ENCODE results near the gene LIPC. TPM values are rescaled to one million over a fixed set of nuclear protein-coding genes. Genes with fewer than 3 reads are reported as not detected.

LIPC gene
- total and polyA plus RNA-seq, 9 of the 15 experiments (the other 6 are each of a cell fraction or from before 2014, with no cell fraction given) = 0.07 to 0.41 (median 0.11) TPM; not detected in 2

DNA sequence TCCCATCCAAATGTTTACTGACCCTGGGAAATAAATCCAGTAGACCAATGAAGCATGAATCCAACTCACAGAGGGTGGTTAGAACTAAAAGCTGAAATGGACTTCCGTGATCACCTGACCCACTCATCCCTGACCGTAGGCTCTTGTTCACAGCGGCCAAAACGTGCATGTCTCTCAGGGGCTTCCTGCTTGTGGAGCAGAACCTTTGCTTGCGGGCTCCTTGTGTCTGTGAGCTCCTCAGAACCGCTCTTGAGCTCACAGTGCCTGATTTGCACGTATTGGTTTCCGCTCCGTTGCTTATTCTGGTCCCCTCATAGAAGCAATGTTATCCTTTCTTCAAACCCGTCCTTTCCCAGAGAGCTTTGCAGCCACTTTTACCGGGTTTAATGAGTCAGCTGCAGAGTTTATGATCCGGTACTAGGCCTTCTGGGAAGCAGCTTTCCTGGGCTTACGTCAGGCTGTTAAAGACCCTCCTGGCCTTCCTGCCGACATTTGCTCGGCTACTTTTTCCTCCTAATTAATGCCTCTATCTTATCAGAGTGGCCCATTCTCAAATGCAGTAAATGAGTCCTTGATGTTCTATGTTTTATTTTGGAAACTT lies 35.4 kb downstream of the LIPC start (continued):
- TF ChIP-seq, protein P1, sequence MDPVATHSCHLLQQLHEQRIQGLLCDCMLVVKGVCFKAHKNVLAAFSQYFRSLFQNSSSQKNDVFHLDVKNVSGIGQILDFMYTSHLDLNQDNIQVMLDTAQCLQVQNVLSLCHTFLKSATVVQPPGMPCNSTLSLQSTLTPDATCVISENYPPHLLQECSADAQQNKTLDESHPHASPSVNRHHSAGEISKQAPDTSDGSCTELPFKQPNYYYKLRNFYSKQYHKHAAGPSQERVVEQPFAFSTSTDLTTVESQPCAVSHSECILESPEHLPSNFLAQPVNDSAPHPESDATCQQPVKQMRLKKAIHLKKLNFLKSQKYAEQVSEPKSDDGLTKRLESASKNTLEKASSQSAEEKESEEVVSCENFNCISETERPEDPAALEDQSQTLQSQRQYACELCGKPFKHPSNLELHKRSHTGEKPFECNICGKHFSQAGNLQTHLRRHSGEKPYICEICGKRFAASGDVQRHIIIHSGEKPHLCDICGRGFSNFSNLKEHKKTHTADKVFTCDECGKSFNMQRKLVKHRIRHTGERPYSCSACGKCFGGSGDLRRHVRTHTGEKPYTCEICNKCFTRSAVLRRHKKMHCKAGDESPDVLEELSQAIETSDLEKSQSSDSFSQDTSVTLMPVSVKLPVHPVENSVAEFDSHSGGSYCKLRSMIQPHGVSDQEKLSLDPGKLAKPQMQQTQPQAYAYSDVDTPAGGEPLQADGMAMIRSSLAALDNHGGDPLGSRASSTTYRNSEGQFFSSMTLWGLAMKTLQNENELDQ (CRISPR knock-in tag; IDR thresholded peaks at IDR 0.05; ENCODE audit: borderline replicate concordance) = no peak
- TF ChIP-seq, protein P2, sequence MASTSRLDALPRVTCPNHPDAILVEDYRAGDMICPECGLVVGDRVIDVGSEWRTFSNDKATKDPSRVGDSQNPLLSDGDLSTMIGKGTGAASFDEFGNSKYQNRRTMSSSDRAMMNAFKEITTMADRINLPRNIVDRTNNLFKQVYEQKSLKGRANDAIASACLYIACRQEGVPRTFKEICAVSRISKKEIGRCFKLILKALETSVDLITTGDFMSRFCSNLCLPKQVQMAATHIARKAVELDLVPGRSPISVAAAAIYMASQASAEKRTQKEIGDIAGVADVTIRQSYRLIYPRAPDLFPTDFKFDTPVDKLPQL (IDR thresholded peaks at IDR 0.05; ENCODE audit: extremely low read depth, insufficient read length) = no peak
- no peak for TF ChIP-seq ELF2 (CRISPR knock-in tag; IDR thresholded peaks at IDR 0.05)

DNA sequence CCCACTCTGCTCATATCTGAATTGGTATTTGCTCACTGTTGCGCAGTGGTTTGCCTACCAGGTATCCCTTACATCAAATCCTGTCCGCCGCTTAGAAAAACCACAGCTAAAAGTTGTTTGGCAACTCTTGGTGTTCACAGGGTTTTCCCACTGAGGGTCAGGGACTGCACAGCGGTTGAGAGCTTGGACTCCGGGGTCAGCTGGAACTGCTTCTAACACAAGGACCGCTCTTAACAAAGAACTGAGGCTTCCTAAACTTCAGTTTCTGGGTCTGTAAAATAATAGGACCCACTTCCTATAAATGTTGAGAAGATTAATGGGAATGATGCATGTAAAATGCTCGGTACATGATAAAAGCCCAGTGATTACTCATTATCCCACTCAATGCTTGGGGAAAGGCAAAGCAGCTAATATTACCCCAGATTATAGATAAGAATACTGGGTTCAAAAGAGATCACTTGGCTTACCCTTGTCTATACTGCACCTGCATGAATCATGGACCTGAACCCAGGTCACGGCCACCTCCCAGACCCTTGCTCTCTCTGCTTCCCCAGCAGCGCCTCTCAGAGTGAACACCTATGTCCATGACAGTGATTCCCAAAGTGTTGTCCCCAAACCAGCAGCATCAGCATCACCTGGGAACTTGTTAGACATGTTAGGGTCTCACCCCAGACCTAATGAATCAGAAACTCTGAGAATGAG lies 36.1 kb downstream of the LIPC start:
- H3K27ac ChIP-seq (ENCODE audit: extremely low read depth, low read depth, low read length) = no peak overlapping the region
- CTCF ChIA-PET (ENCODE audit: low intra/inter-chr PET ratio) = no interaction called here
- H3K36me3 ChIP-seq (ENCODE audit: control insufficient read depth, insufficient read depth, low read length) = no peaks in the 10 kb centered on the region
- FAIRE-seq (peak; percentile 51), ATAC-seq (no peak), DNase-seq (ENCODE audit: extremely low read depth in 1 of 4, low spot score in 3 of 4) (no peak)
- WGBS (ENCODE audit: insufficient coverage, low coverage, missing lambda C conversion rate) = 86% methylated on average over 9 of the region's 9 CpGs
- no peak for TF ChIP-seq HNRNPUL1 (IDR thresholded peaks at IDR 0.05; ENCODE audit: low read length)
- H4K20me1 ChIP-seq (replicated peaks; ENCODE audit: control insufficient read depth, insufficient read depth, low read length) = no peaks in the 10 kb centered on the region
- no peak overlapping the region for H3K9ac ChIP-seq (ENCODE audit: insufficient read depth in 1 of 2, low read depth in 2 of 2, low read length in 2 of 2)
- H3K4me1 ChIP-seq (replicated peaks in 1 of 2; ENCODE audit: control insufficient read depth in 2 of 2, insufficient read depth in 2 of 2, low read length in 2 of 2) = peaks cover 2 to 12% of the 10 kb centered on the region in 2 experiments; a peak in 4 of 5 replicates
- no peaks in the 10 kb centered on the region for H3K9me1 ChIP-seq (ENCODE audit: control insufficient read depth, insufficient read depth, low read length)
- intact Hi-C loops (cut with micrococcal nuclease) = no loop called here
- no peak overlapping the region for H3K4me3 ChIP-seq
- peak overlapping the region; percentile 28; the same call in 1 of the 2 replicates for H3K4me2 ChIP-seq (ENCODE audit: insufficient read depth, low read length)
- POLR2A ChIA-PET = interaction anchor here (0.9 to 1.3 kb wide), 4 partner anchors 8 to 53 kb away, joined by 3 to 5 read pairs (median 4); no protein-coding TSS in a partner anchor
- no TSS peak for BruUV-seq (replicated peaks)
- no peaks in the 10 kb centered on the region for H3K79me2 ChIP-seq (ENCODE audit: control insufficient read depth, insufficient read depth, low read length)
- in situ Hi-C loops (cut with MboI) = no loop called here
- H3K27me3 ChIP-seq (ENCODE audit: control insufficient read depth in 2 of 2, insufficient read depth in 2 of 2, low read length in 2 of 2) = no peaks in the 10 kb centered on the region
- peak overlapping the region; percentile 81 for H2AFZ ChIP-seq (ENCODE audit: low read depth, low read length)
- no peaks in the 10 kb centered on the region for H3K9me3 ChIP-seq (replicated peaks; ENCODE audit: control insufficient read depth, insufficient read depth, low read depth, low read length)
